Measurements from ENCODE around the gene PLA2G4E.

DNA sequence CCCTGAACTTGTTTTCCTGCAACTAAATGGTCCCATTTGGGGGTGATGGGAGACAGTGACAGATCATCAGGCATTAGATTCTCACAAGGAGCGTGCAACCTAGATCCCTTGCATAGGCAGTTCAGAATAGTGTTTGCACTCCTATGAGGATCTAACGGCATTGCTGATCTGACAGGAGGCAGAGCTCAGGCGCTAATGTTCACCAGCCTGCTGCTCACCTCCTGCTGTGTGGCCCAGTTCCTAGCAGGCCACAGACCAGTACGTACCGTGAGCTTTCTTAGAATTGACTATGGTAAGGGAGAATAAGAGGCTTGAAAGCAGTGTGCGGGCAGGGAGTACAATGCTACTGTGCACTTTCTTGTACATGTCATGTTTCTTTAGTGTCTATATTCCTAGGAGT lies 17.6 kb upstream of the PLA2G4E start:
- TF ChIP-seq, protein P1, sequence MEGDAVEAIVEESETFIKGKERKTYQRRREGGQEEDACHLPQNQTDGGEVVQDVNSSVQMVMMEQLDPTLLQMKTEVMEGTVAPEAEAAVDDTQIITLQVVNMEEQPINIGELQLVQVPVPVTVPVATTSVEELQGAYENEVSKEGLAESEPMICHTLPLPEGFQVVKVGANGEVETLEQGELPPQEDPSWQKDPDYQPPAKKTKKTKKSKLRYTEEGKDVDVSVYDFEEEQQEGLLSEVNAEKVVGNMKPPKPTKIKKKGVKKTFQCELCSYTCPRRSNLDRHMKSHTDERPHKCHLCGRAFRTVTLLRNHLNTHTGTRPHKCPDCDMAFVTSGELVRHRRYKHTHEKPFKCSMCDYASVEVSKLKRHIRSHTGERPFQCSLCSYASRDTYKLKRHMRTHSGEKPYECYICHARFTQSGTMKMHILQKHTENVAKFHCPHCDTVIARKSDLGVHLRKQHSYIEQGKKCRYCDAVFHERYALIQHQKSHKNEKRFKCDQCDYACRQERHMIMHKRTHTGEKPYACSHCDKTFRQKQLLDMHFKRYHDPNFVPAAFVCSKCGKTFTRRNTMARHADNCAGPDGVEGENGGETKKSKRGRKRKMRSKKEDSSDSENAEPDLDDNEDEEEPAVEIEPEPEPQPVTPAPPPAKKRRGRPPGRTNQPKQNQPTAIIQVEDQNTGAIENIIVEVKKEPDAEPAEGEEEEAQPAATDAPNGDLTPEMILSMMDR (IDR thresholded peaks at IDR 0.05), result no peak
- TF ChIP-seq POLR2A (IDR thresholded peaks at IDR 0.05; ENCODE audit: low read depth), result no peak
- TF ChIP-seq POLR2AphosphoS5 (IDR thresholded peaks at IDR 0.05), result no peak
- TF ChIP-seq EP300 (IDR thresholded peaks at IDR 0.05), result no peak

Measured in esophagus muscularis mucosa (tissue), 4 donors.